GM03348 (cell line): Measurements from ENCODE around the gene TCEA2.
A peak's percentile ranks its signal among the peaks of the same experiment; 100 is the strongest.

Experiments used
- DNase-seq: peaks from one replicate; pipeline ENCODE4 v3.0.0; 2012; ENCODE audit warnings: low spot score

The TCEA2 gene

DNA sequence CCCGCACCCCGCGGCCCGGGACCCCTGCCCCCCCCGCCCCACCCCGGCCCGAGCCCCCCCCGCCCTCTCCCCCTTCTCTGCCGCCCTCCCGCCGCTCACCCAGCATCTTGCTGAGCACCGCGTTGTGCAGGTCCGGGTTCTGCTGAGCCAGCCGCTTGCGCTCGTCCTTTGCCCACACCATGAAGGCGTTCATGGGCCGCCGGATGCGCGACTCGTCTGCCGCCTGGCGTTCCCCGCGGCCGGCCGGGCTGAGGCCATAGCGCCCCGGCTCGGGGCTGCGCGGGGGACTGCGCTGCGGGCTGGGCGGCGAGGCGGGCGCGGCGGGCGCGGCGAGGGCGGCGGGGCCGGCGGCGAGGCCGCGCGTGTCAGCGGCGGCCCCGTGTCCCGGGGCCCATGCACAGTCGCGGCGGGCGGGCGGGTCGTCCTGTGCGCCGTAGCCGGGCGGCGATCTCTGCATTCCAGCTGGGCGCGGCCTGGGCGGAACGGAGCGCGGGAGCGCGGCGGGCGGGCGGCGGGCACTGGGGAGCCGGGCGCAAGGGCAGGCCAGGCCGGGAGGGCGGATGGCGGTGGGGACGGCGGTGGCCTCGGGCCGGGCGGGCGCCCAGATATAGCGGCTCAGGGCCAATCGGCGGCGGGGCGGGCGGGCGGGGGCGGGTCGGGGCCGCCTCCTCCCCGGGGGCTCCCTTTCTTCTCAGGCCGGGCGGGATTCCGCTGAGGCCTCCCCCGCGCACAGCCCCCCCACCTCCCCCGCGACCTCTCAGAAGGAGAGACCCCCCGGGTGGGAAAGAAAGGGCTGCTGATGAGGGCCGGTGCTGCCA is 13.7 kb upstream of the TCEA2 start, which contains the start of gene SOX18:
TSS of gene SOX18 (minus strand) at position 580 of the 818 bp plus-strand sequence. CDS start at position 457, 123 bp downstream.
- peak; percentile 54 for DNase-seq

DNA sequence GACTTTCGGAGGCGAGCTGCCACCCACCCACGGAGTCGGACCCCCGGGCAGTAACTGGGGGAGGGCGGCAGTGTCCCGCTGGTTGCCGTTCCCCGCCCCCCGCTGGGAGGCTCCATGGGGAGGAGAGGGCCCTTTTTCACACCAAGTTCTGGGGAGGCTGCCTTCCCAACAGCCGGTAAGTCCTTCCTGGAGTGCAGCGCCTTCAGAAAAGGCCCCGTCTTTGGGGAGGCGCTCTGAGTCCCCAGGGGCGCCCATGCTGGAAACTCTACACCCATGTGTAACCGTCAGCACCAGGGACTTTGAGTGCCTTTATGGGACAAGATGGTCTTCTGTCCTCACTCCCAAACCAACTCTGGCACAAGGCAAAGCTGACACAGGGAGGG is 13.1 kb upstream of the TCEA2 start:
- DNase-seq = no peak

DNA sequence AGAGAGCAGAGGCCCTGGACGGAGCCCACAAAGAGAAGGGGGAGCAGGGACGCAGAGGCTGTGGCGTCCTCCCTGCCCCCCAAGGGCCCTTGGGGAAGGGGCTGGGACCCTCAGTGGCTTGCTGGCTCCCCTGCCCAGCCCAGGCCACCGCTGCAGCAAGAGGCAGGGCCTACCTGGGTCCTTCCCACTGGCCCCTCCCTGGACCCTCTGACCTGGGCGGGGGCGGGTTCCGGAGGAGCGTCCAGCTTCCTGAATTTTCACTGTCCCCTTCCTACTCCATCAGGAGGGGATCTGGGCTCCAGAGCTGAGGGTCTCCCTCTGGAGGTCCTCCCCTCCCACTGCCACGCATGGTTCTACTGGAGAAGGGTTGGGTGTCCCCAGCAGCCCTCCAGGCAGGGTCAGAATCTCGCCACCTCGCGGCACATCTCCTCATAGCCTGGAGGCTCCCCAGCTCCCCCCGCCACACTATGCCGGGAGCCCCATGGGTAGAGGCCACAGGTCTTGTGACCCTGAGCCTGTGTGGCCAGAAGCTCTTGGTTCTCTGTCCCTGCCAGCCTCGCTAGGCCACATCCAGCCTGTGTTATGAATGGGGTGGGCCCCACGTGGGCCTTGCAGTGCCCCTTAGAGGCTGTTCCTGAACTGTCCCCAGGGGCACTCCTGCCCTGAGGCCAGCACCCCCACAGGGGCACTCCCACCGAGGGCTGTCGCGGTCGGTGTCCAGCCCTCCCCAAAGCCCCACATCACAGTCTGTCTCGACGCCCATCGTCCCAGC is 12.6 kb upstream of the TCEA2 start:
- DNase-seq = no peak

DNA sequence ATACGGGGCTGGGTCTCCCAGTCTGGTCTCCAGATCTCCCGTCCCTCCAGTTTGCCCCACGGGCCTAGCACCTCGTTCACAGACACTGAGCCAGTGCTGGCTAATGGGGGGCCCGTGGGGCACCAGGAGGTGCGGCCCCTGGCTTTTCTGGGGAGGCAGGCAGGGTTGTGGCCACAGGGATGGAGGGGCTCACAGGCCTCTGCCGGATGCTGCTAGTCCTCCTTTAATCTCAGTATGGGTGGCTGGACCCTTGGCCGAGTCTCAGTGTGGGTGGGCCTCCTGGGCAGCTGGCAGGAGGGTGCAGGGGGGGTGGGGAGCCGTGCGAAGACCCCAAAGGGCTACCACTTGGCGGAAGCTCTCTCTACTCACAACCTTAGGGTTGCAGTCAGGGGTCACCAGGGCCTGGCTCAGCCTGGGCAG is 12.0 kb upstream of the TCEA2 start:
- DNase-seq = no peak

DNA sequence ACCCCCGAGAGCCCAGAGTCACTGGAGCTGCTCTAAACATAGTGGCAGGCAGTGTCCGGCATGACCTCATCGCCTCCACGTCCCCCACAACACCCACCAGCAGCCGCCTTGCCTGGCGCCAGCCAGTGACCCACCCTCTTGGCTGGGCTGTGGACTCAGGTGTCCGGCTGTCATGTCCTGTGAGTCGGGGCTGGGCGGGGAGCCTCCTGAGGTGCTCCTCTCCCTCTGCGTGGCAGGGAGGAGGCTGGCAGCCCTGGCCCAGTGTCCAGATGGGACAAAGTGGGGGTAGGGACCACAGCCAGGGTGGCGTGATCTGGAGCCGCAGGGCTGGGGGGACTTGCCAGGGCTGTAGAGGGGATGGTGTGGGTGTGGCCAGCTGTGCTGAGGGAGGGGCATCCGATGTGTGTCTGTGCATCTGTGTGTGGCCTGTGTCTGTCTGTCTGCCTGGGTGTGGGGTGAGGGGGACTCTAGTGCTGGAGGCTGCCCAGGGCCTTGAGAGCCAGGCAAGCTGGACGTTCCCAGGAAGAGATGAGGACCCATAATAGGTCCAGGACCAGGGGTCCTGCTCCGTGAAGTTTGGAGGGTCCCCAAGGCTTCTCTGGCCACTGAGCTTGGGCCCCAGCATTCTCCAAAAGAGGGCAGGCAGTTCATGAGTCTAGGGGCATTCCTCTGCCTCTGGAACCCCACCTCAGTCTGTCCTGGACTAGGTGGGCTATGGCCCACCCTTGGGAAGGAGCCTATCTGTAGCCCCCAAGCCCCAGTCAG is 11.3 kb upstream of the TCEA2 start:
- no peak for DNase-seq

DNA sequence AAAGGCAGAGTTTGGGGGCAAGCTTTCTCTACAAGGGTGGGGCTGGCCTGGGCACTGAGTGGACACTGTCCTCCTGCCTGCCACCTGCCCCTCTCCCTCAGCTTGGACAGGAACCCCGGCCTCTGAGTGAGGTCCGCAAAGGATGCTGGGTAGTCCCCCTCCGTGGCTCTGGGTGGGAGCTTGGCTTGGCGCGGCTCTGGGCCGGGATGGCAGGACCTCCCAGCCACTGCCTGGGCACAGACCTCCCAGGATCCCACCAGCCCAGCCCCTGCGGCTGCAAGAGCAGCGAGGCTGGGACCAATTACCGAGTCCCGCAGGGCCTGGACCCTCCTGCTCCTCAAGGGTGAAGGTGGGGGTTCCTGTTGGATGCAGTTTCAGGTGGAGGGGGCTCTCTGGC is 10.7 kb upstream of the TCEA2 start:
- DNase-seq = no peak

DNA sequence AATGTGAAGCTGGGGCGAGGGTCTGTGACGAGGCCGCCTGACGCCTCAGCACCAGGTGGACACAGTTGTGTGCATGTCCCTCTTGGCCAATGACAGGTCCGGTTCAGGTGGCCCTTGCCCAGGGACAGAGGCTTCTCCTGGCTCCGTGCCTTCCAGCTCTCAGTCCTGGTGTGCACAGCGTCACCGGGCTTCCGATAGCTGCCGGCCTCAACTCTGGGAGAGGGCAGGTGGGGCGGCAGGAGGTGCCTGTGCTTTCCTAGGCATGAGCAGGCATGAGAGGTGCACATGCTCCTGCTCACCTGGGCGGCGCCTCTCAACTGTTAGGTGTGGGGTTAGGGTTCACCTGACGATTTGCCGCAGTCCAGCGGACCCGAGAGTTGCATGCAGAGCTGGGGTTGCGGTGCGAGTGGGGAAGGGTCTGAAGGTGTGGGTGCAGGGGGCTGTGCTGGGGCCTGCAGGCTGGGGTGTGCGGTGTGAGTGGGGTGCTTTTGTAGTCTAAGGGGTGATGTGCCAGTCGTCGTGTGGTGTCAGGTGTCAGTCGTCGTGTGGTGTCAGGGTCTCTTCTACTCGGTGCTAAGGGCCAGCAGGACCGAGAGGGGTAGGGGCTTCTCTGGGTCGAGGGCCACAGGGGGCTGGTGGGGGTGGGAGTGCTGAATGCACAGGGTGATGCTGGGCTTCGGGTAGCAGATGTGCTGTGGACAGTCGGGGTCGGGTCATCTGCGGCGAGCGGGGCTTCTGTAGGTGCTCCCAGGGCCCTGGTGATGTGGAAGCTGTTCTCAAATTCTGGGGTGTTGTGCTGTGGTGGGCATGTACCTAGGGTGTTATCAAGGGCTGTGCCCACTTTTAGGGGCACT is 9.8 kb upstream of the TCEA2 start:
- DNase-seq = no peak

DNA sequence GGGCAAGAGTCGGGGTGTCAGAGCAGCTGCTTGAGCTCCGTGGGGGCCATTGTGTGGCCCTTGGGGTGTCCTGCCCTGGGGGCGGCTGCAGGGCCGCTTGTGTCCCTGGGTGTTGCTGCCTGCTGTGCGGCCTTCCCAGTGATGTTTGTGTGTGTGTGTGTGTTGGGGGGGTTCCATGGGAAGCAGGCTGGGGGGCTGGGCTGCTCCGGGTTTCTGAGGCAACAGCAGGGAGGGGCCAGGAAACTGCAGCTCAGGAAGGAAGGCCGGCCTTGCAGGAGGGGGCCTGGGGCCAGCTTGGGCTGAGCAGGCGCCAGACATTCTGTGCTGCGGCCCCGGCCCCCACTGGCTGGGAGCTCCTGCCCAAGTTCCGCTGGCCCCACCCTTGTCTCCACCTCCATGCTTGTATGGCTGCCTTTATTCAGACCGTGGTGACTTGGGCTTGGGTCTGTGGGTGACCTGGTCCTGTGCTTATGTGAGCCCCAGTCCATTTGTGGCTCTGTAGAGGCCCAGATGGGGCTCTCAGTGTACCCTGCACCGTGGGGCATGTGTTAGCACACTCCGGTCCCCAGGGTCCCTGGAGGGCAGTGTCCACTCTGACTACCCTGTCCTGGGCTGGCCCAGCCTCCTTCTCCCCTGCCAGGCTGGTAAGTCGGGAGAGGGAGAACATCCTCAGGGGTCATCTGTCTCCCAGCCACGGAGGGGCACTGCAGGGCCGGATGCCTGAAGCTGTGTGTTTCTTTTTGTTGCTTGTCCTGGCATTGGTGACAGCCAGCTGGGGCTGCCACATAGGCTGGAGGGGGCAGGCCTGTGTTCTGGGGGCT is 8.9 kb upstream of the TCEA2 start:
- no peak for DNase-seq

DNA sequence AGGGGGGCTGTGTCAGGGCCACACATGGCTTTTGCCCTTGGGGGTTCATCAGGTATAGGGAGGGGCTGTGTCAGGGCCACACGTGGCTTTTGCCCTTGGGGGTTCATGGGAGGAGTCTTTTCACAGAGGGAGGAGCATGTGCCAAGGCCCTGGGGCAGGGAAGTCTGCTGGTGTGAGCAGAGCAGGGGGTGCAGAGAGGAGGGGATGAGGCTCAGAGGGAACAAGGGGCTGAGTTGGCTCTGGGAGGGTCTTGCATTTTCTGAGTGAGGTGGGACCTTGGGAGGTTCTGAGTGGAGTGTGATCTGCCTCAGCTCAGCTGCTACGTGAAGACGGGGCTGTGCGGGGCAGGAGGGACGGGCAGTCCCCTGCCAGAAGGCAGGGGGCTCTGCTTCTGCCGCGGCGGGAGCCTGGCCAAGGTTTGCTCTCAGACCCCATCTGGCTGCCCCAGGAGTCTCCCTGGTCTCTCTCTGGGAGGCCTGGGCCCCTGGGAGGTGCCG is 7.6 kb upstream of the TCEA2 start:
- DNase-seq = no peak

DNA sequence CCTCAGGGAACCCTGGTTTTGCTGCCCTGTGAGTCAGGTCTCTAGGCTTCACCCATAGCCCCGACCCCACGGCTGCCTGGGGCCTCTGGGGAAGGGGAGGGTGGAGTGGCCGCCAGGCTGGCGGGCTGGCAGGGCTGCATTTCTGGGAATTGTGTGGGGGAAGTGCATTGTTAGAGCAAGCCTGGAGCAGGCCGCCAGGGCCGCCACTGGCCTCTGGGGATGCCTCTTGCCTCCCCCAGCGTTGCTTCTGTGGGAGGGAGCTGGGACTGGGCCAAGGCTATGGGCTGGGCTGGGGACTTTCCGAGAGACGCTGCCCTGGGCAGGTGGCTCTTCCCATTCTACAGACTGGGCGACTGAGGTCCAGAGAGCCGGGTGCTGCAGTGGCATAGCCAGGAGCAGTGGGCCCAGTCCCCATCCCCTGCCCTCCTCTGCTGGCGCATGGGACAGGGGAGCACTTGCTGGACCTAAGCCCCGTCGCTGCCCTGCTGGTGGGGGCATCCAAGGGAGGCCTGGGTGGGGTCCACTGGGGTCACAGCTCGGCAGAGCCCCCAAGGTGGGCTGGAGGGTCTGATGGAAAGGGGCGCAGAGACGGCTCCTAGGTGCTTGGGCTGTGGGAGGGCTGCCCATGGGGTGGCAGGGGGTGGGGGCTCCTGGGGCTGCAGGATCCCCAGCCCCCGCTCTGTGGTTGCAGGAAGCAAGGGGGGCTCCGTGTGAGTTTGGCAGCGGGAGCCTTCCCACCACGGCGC is 6.9 kb upstream of the TCEA2 start:
- no peak for DNase-seq

DNA sequence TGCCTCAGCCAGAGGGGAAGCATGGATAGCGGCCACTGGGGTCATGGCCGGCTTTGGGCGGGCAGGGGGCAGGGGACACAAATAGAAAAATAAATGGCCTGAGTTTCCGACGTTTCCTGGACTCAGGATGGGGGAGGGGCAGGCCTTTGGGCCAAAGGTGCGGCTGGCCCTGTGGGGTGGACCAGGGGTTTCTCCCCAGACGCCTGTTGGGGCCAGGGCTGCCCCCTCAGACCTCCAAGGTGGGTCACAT is 6.4 kb upstream of the TCEA2 start:
- DNase-seq = no peak

DNA sequence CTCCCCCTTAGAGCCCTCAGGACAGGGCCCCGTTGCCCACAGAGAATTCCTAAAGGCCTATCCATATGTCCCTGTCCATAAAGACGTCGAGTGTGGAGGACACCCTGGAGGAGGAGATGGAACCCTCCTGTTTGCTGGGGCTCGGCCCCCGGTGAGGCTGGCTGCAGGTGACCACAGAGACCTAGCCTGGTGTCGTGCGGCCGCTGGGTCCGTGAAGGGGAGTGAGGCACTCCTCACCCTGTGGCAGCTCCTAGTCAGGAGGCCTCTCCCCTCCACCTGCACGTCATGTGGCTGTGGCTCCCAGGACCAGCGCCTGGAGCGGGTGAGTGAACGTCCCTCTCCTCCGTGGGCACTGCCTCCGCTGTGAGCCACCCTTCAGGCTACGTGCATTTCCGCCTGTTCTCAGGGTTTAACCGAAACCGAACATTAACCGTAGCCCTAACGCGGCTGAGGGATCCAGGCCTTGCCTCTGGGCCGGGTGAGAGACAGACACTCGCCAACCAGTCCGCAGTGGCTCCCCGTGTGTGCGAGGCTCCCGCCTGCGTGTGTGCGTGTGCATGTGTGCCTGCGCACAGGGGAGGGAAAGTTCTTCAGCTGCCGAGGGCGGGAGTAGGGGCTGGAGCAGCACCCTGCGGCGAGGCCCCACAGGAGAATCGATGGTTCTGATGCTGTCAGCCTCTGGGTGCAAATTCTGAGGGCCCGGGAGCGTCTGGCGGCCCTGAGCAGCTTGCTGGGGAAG is 5.9 kb upstream of the TCEA2 start:
- no peak for DNase-seq

DNA sequence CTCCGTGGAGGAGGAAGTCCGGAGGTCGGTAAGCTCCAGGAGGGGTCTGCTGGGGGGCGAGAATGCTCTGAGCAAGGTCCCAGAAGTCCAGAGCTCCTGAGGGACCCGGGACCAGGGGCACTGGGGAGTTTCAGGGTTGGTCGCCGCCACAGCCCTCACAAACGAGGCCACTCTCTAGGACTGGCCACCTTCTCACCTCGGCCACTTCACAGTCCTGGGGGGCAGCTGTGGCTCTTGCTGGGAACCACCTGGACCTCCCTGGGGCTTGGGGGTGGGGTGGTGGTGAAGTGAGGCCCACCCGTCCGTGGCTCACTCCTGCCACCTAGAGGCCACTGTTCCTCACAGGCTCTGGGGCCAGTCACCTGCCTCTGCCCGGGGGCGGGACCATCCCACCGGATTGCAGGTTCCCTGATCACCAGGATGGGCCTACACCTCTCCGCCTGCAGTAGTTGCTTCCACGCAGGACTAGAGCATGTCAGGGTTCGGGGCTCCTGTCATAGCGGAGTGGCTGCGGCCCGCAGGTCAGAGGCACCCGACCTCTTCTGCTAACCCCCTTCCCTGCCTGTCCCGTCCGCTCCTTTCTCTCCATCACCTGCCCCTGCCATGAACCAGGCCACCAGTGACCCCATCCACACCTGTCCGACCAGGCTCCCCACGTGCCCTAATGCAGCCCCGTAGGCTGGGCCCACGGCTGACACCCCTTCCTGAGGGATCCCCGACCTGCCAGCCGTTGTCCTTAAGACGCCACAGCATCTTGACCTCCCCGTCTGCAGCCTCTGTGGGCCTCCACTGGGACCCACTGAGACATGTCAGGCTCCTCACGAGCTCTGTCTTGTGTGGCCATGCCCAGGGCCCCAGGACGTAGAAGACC is 5.1 kb upstream of the TCEA2 start:
- DNase-seq = peak; percentile 88

DNA sequence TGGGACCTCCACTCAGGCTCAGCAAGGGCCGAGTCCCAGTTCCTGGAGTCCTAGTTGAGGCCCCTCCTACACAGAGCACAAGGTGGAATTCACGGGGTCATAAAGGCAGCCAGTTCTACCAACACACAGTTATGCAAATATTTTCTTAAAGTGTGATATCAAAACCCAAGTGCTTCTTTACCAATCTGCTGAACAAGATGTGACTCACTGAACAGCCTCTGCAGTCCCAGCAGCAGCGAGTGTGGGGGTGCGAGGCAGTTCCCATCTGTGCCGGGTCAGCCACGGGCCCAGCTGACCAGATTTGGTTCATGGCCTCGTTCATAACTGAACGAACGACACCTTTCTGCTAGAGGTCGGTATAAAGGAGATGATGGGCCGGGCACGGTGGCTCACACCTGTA is 4.5 kb upstream of the TCEA2 start:
- no peak for DNase-seq

DNA sequence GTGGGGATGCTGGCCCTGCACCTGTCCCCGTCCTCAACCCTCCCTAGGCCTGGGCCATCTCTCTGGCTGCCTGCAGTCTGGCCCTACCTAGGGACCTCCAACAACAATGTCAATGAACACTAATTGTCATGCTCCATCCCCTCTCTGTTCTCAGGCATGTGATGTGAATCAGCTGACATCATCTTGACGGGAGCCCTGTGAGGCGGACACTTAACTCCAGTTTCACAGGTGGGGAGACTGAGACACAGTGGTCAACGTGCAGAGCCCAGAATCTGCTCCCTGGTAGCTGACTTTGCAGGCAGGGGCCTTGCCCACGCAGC is 762 bp upstream of the TCEA2 start:
- no peak for DNase-seq

DNA sequence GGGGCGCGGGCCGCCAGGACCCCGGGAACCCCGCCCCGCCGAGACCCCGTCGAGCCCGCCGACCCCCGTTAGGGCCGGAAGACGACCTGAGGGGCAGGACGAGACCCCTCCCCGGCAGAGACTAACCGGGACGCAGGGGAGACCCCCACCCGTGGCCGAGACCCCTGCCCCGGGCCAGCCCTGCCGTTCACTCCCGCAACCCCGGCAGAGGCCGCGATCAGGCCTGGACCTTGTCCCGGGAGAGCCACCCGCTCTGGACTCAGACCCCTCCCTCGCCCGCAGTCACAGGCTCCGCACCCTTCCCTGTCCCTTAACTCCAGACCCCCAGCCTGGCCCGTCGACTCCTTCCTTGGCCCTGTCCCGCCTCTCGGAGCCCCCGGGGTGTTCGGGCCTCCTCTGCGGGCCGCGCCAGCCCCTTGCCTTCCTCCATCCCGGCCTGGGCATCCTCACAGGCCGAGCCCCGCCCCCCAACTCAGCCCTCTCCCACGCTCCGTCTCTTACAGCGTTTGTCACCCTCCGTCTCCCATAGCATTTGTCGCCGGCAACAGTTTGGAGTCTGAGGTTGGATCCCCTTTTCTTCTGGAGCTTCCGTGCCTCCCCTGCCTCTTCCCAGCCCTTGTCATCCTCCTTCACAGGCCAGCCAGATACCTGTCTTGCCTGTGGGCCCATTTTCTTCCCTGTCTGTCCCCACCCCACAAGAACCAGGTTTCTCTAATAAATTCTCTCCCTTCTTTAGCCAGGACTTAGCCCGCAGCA is 569 bp downstream of the TCEA2 start:
- peak; percentile 68 for DNase-seq

DNA sequence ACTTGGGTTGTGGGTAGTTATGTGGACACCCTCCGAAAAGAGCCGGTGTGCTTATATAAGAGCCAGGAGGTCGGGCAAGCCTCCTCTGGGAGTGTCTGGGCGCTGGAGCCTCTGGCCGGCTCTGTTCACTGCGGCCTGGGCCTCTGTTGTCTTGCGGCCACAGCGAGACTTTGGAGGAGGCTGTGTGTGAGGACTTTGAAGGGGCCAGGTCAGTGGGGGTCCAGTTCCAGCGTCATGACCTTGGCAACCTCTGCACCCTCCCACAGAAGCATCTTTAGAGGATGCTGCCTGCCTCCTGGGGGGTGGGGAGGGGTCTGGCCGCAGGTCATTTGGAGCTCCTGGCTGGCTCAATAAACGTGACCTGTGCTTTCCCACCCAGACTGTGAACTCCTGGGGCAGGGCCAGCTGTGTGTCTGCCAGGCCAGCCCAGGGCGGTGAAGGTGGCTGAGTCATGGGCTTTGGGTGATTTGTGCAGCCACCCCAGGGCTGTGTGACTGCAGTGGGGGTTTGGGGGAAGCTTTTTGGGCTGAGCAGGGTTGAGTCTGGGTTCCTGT is 1.2 kb downstream of the TCEA2 start:
- DNase-seq = peak; percentile 76
